Measurements from ENCODE around the gene PDIA3.

- TF ChIP-seq CTCF (IDR thresholded peaks at IDR 0.05) (no peak), POLR2A (IDR thresholded peaks at IDR 0.05) (no peak)
Measured at GRCh38 chr15:43749690-43750345, 3.6 kb downstream of the PDIA3 start.
